ENCODE data around the gene GNA12. TPM values are rescaled to one million over a fixed set of nuclear protein-coding genes. Genes with fewer than 3 reads are reported as not detected.

Gene GNA12
- total and polyA plus RNA-seq, 10 of the 15 experiments (the other 5 are each of a cell fraction or from before 2014, with no cell fraction given), result 1.9 to 51.8 (median 12.6) TPM

GRCh38 chr7:2782565-2782964, 61.5 kb downstream of the GNA12 start (continued):
- TF ChIP-seq ZBTB40 (IDR thresholded peaks at IDR 0.05; ENCODE audit: borderline replicate concordance), result no peak

- no peaks in the 10 kb centered on the region for H3K9me3 ChIP-seq (replicated peaks; ENCODE audit: control insufficient read depth, insufficient read depth, low read length)
- no peak overlapping the region for H2AFZ ChIP-seq (ENCODE audit: control insufficient read depth, low read depth, low read length)
- no peak overlapping the region for H3K4me2 ChIP-seq (ENCODE audit: control insufficient read depth, insufficient read depth)
- DNase-seq (ENCODE audit: low read depth, low spot score) (no peak), FAIRE-seq (no peak), ATAC-seq (no peak)
- BruUV-seq (replicated peaks), result no TSS peak
- intact Hi-C loops (cut with micrococcal nuclease; ENCODE audit: unreplicated experiment), result no loop called here
- H3K36me3 ChIP-seq (ENCODE audit: control insufficient read depth in 2 of 2, insufficient read depth in 2 of 2, low read length in 1 of 2), result no peaks in the 10 kb centered on the region; a peak in 3 of 4 replicates
- H4K20me1 ChIP-seq (ENCODE audit: control insufficient read depth, insufficient read depth), result no peaks in the 10 kb centered on the region
- H3K4me3 ChIP-seq, result no peak overlapping the region
- no peak overlapping the region for H3K27ac ChIP-seq (ENCODE audit: control insufficient read depth, insufficient read depth)
- H3K79me2 ChIP-seq (ENCODE audit: control insufficient read depth, insufficient read depth, low read length), result no peaks in the 10 kb centered on the region
- ChIA-PET POLR2A (interaction anchor here (0.7 to 1.4 kb wide), 5 partner anchors 9 to 75 kb away, joined by 3 to 5 read pairs (median 3); no protein-coding TSS in a partner anchor), SMC1A (ENCODE audit: uncharacterized antibody, unreplicated experiment) (interaction anchor here (0.7 to 3.8 kb wide), 13 partner anchors 9 to 72 kb away, joined by 3 to 28 read pairs (median 4); no protein-coding TSS in a partner anchor), CTCF (interaction anchor here (1.0 to 1.6 kb wide), 6 partner anchors 9 to 215 kb away, joined by 3 to 7 read pairs (median 3); no protein-coding TSS in a partner anchor), RAD21 (ENCODE audit: unreplicated experiment) (interaction anchor here (0.9 to 1.6 kb wide), 5 partner anchors 10 to 72 kb away, joined by 3 to 11 read pairs (median 5); no protein-coding TSS in a partner anchor)
- in situ Hi-C loops (cut with MboI), result no loop called here
- no peaks in the 10 kb centered on the region for H3K27me3 ChIP-seq (replicated peaks in 1 of 2; ENCODE audit: control insufficient read depth in 2 of 2, insufficient read depth in 2 of 2, low read length in 1 of 2)
- no peaks in the 10 kb centered on the region for H3K4me1 ChIP-seq (ENCODE audit: control insufficient read depth, insufficient read depth, low read length)
- WGBS (ENCODE audit: insufficient coverage, insufficient replicate concordance, low lambda C conversion rate, missing lambda C conversion rate), result 91% methylated on average over 2 of the region's 2 CpGs
- no peak overlapping the region for H3K9ac ChIP-seq (ENCODE audit: control insufficient read depth, insufficient read depth, low read length)
- no peak for TF ChIP-seq DPF2 (IDR thresholded peaks at IDR 0.05)
- no peak for TF ChIP-seq SREBF2 (IDR thresholded peaks at IDR 0.05; ENCODE audit: low read length)
- TF ChIP-seq NBN (IDR thresholded peaks at IDR 0.05), result no peak
- no peak for TF ChIP-seq GATAD2B (conservative IDR thresholded peaks at IDR 0.05; ENCODE audit: low read depth)
- no peak for TF ChIP-seq USF2 (IDR thresholded peaks at IDR 0.05; ENCODE audit: borderline replicate concordance, low read depth, low read length)
- TF ChIP-seq GABPA (IDR thresholded peaks at IDR 0.05; ENCODE audit: low read depth), result no peak
- TF ChIP-seq PRDM15 (CRISPR knock-in tag; IDR thresholded peaks at IDR 0.05), result no peak
- no peak for TF ChIP-seq RBBP5 (conservative IDR thresholded peaks at IDR 0.05)
- TF ChIP-seq ZBTB11 (CRISPR knock-in tag; IDR thresholded peaks at IDR 0.05), result no peak
Measured at GRCh38 chr7:2782121-2782520, 62.0 kb downstream of the GNA12 start.
